ENCODE data around the gene CCDC97.

CCDC97 gene

GRCh38 chr19:41305927-41306793, 3.8 kb upstream of the CCDC97 start:
- no peak overlapping the region for H3K27ac ChIP-seq (ENCODE audit: low read depth, low read length)
- H2AFZ ChIP-seq (ENCODE audit: low read depth, low read length, severe bottlenecking) = no peak overlapping the region
- H3K9me2 ChIP-seq (replicated peaks; ENCODE audit: insufficient read depth, low read length) = no peaks in the 10 kb centered on the region
- peaks cover 35% of the 10 kb centered on the region for H3F3A ChIP-seq (ENCODE audit: insufficient read depth)
- TF ChIP-seq EZH2phosphoT487 (conservative IDR thresholded peaks at IDR 0.05; ENCODE audit: low read length) (no peak), CTCF (IDR thresholded peaks at IDR 0.05; ENCODE audit: insufficient read depth, low read length, poor library complexity, severe bottlenecking) (no peak)
- peaks cover 8% of the 10 kb centered on the region for H3K79me2 ChIP-seq (ENCODE audit: insufficient read depth, low read length)
- no peaks in the 10 kb centered on the region for H3K9me3 ChIP-seq (ENCODE audit: insufficient read depth, low read length)
- H3K9ac ChIP-seq (ENCODE audit: low read length) = no peak overlapping the region
- H3K36me3 ChIP-seq (ENCODE audit: low read length) = peaks cover 27% of the 10 kb centered on the region
- no peak overlapping the region for H3K4me3 ChIP-seq (ENCODE audit: insufficient read depth, low read length, poor library complexity, severe bottlenecking)
- no peak overlapping the region for H3K4me2 ChIP-seq (ENCODE audit: low read depth, low read length, poor library complexity, severe bottlenecking)
- no peaks in the 10 kb centered on the region for H3K27me3 ChIP-seq (ENCODE audit: low read length)
- H4K20me1 ChIP-seq (ENCODE audit: low read depth, low read length) = no peaks in the 10 kb centered on the region

- Histone ChIP-seq H3K9ac (ENCODE audit: low read length) (0 out of 2 replicates have a peak overlapping the region, but pooled peaks have one; percentile 1), H3K27ac (ENCODE audit: low read depth, low read length) (peak overlapping the region; percentile 75), H4K20me1 (ENCODE audit: low read depth, low read length) (no peaks in the 10 kb centered on the region), H3K27me3 (ENCODE audit: low read length) (no peaks in the 10 kb centered on the region), H3K4me3 (ENCODE audit: insufficient read depth, low read length, poor library complexity, severe bottlenecking) (no peak overlapping the region), H2AFZ (ENCODE audit: low read depth, low read length, severe bottlenecking) (no peak overlapping the region), H3K36me3 (ENCODE audit: low read length) (peaks cover 21% of the 10 kb centered on the region), H3K9me3 (ENCODE audit: insufficient read depth, low read length) (no peaks in the 10 kb centered on the region), H3K4me2 (ENCODE audit: low read depth, low read length, poor library complexity, severe bottlenecking) (no peak overlapping the region), H3K79me2 (ENCODE audit: insufficient read depth, low read length) (peaks cover 14% of the 10 kb centered on the region), H3K9me2 (replicated peaks; ENCODE audit: insufficient read depth, low read length) (no peaks in the 10 kb centered on the region), H3F3A (ENCODE audit: insufficient read depth) (peaks cover 35% of the 10 kb centered on the region)
- no peak for TF ChIP-seq CTCF (IDR thresholded peaks at IDR 0.05; ENCODE audit: insufficient read depth, low read length, poor library complexity, severe bottlenecking)
- TF ChIP-seq EZH2phosphoT487 (conservative IDR thresholded peaks at IDR 0.05; ENCODE audit: low read length) = no peak
These were observed 2.7 kb upstream of the CCDC97 start for GRCh38 chr19:41307090-41307875.

- H3K4me3 ChIP-seq (ENCODE audit: insufficient read depth, low read length, poor library complexity, severe bottlenecking) = no peak overlapping the region
- peaks cover 19% of the 10 kb centered on the region for H3K36me3 ChIP-seq (ENCODE audit: low read length)
- peaks cover 35% of the 10 kb centered on the region for H3F3A ChIP-seq (ENCODE audit: insufficient read depth)
- no peaks in the 10 kb centered on the region for H4K20me1 ChIP-seq (ENCODE audit: low read depth, low read length)
- H3K79me2 ChIP-seq (ENCODE audit: insufficient read depth, low read length) = peaks cover 14% of the 10 kb centered on the region
- no peak overlapping the region for H2AFZ ChIP-seq (ENCODE audit: low read depth, low read length, severe bottlenecking)
- H3K9ac ChIP-seq (ENCODE audit: low read length) = 0 out of 2 replicates have a peak overlapping the region, but pooled peaks have one; percentile 1
- H3K27ac ChIP-seq (ENCODE audit: low read depth, low read length) = peak overlapping the region; percentile 75
- no peaks in the 10 kb centered on the region for H3K9me3 ChIP-seq (ENCODE audit: insufficient read depth, low read length)
- no peaks in the 10 kb centered on the region for H3K9me2 ChIP-seq (replicated peaks; ENCODE audit: insufficient read depth, low read length)
- no peaks in the 10 kb centered on the region for H3K27me3 ChIP-seq (ENCODE audit: low read length)
- TF ChIP-seq CTCF (IDR thresholded peaks at IDR 0.05; ENCODE audit: insufficient read depth, low read length, poor library complexity, severe bottlenecking) (no peak), EZH2phosphoT487 (conservative IDR thresholded peaks at IDR 0.05; ENCODE audit: low read length) (no peak)
- H3K4me2 ChIP-seq (ENCODE audit: low read depth, low read length, poor library complexity, severe bottlenecking) = peak overlapping the region; percentile 89
These were observed 2.0 kb upstream of the CCDC97 start for GRCh38 chr19:41307954-41308449.
